Peyer's patch (tissue), 4 donors: ENCODE data around the gene AP4M1.

Experiments used
- POLR2A ChIP-seq, 2 donors: fragments of 450-650 bp; IDR thresholded peaks; one replicate each; pipeline ENCODE4 v1.5.1; 2017; ENCODE audit warnings: antibody characterized with exemption in 2 of 2, mild to moderate bottlenecking in 2 of 2, moderate library complexity in 2 of 2
- TF ChIP-seq, protein P1 (sequence below), 6 experiments: fragments of 450-650 bp in 4 of 6; fragments of 200-600 bp in 2 of 6; sonication (generic) in 1 of 6; IDR thresholded peaks; one replicate each; pipeline ENCODE4 v1.5.1; 2017 to 2019; ENCODE audit warnings: antibody characterized with exemption in 6 of 6, mild to moderate bottlenecking in 3 of 6, moderate library complexity in 1 of 6

DNA sequence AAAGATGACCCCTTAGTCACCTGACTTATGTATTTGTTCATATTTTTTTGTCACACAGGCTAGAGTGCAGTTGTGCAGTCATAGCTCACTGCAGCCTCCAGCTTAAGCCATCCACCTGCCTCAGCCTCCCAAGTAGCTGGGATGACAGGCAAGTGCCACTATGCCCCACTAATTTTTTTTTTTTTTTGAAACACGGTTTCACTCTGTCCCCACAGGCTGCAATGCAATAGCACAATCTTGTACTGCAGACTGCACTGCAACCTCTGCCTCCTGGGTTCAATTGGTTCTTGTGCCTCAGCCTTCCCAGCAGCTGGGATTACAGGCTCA lies 27.2 kb downstream of the AP4M1 start:
- TF ChIP-seq, protein P1, sequence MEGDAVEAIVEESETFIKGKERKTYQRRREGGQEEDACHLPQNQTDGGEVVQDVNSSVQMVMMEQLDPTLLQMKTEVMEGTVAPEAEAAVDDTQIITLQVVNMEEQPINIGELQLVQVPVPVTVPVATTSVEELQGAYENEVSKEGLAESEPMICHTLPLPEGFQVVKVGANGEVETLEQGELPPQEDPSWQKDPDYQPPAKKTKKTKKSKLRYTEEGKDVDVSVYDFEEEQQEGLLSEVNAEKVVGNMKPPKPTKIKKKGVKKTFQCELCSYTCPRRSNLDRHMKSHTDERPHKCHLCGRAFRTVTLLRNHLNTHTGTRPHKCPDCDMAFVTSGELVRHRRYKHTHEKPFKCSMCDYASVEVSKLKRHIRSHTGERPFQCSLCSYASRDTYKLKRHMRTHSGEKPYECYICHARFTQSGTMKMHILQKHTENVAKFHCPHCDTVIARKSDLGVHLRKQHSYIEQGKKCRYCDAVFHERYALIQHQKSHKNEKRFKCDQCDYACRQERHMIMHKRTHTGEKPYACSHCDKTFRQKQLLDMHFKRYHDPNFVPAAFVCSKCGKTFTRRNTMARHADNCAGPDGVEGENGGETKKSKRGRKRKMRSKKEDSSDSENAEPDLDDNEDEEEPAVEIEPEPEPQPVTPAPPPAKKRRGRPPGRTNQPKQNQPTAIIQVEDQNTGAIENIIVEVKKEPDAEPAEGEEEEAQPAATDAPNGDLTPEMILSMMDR (IDR thresholded peaks at IDR 0.05): no peak
- TF ChIP-seq POLR2A (IDR thresholded peaks at IDR 0.05): no peak
